Breast epithelium (tissue), 3 donors: ENCODE data around the gene ACACA.

Experiments
- CTCF ChIP-seq, 3 donors: fragments of 450-650 bp; IDR thresholded peaks; one replicate each; pipeline ENCODE4 v1.5.1; 2016 to 2017; ENCODE audit warnings: antibody characterized with exemption in 3 of 3, mild to moderate bottlenecking in 3 of 3, moderate library complexity in 3 of 3
- POLR2AphosphoS5 ChIP-seq, 3 donors: sonication (generic); formaldehyde crosslinking; IDR thresholded peaks; one replicate each; pipeline ENCODE4 v1.6.1; 2017; ENCODE audit warnings: antibody characterized with exemption in 3 of 3

- no peak for TF ChIP-seq CTCF (IDR thresholded peaks at IDR 0.05)
- no peak for TF ChIP-seq POLR2AphosphoS5 (IDR thresholded peaks at IDR 0.05)
Observed at GRCh38 chr17:37295888-37296287, 110.7 kb downstream of the ACACA start.
